Measurements from ENCODE around the gene C5. TPM values are rescaled to one million over a fixed set of nuclear protein-coding genes. Genes with fewer than 3 reads are reported as not detected.
"Not testable (repeated sequence)": the region's sequence is repeated elsewhere in the genome, so short reads cannot be mapped to it uniquely, and the experiment has no call there.

The C5 gene
- total RNA-seq, 2 experiments from 2014 or later = 0.89 to 1.3 TPM

GRCh38 chr9:121038804-121039203 lies 11.3 kb downstream of the C5 start:
- intact Hi-C loops (cut with DNase I, micrococcal nuclease) = no loop called here
- Histone ChIP-seq H3K27ac (ENCODE audit: low read depth in 1 of 2, low read length in 2 of 2) (no peak overlapping the region), H3K4me1 (ENCODE audit: insufficient read depth, low read length) (no peaks in the 10 kb centered on the region), H3K9me3 (ENCODE audit: control insufficient read depth in 1 of 2, insufficient read depth in 1 of 2, low read length in 2 of 2) (no peaks in the 10 kb centered on the region), H3K4me3 (ENCODE audit: low read length) (no peak overlapping the region), H3K27me3 (ENCODE audit: control insufficient read depth in 1 of 2, insufficient read depth in 2 of 2, low read length in 2 of 2) (no peaks in the 10 kb centered on the region), H3K36me3 (ENCODE audit: insufficient read depth, low read length) (no peaks in the 10 kb centered on the region)
- H3K4me1 Mint-ChIP-seq (ENCODE audit: low read depth) = no peaks in the 10 kb centered on the region
- TF ChIP-seq CTCF (IDR thresholded peaks at IDR 0.05) = no peak
- DNase-seq = no peak
- H3K36me3 Mint-ChIP-seq (ENCODE audit: low read depth) = no peaks in the 10 kb centered on the region
- H3K9me3 Mint-ChIP-seq = no peaks in the 10 kb centered on the region
- no peak overlapping the region for H3K4me3 Mint-ChIP-seq
- ChIA-PET CTCF (interaction anchor here (0.7 to 1.7 kb wide), 2 partner anchors 8 to 10 kb away, joined by 3 to 4 read pairs; no protein-coding TSS in a partner anchor), POLR2A (no interaction called here)
- no peak overlapping the region for H3K27ac Mint-ChIP-seq
- no peak for ATAC-seq (ENCODE audit: poor library complexity)
- no peaks in the 10 kb centered on the region for H3K27me3 Mint-ChIP-seq

GRCh38 chr9:121038362-121038761 lies 11.7 kb downstream of the C5 start:
- CTCF ChIA-PET = interaction anchor here (0.7 to 1.7 kb wide), 2 partner anchors 8 to 10 kb away, joined by 3 to 4 read pairs; no protein-coding TSS in a partner anchor
- no peaks in the 10 kb centered on the region for H3K36me3 ChIP-seq (ENCODE audit: insufficient read depth, low read length)

GRCh38 chr9:121035717-121036116 lies 14.4 kb downstream of the C5 start:
- H3K27me3 Mint-ChIP-seq; H3K4me3 ChIP-seq (ENCODE audit: low read length); H3K9me3 Mint-ChIP-seq; H3K9me3 ChIP-seq (ENCODE audit: control insufficient read depth in 1 of 2, insufficient read depth in 1 of 2, low read length in 2 of 2); DNase-seq; intact Hi-C loops (cut with DNase I, micrococcal nuclease); H3K27ac ChIP-seq (ENCODE audit: low read depth in 1 of 2, low read length in 2 of 2); H3K4me1 ChIP-seq (ENCODE audit: insufficient read depth, low read length); ATAC-seq (ENCODE audit: poor library complexity); H3K4me1 Mint-ChIP-seq (ENCODE audit: low read depth); H3K27ac Mint-ChIP-seq; H3K36me3 Mint-ChIP-seq (ENCODE audit: low read depth); H3K36me3 ChIP-seq (ENCODE audit: insufficient read depth, low read length); POLR2A ChIA-PET; H3K4me3 Mint-ChIP-seq; H3K27me3 ChIP-seq (ENCODE audit: control insufficient read depth in 1 of 2, insufficient read depth in 2 of 2, low read length in 2 of 2): not testable (repeated sequence)
- CTCF ChIA-PET = interaction anchor here (0.9 kb wide), 1 partner anchor 173 kb away, joined by 3 read pairs; no protein-coding TSS in a partner anchor

More at GRCh38 chr9:121038362-121038761, 11.7 kb downstream of the C5 start:
- no peak overlapping the region for H3K4me3 Mint-ChIP-seq
- Histone ChIP-seq H3K9me3 (ENCODE audit: control insufficient read depth in 1 of 2, insufficient read depth in 1 of 2, low read length in 2 of 2) (no peaks in the 10 kb centered on the region), H3K27me3 (ENCODE audit: control insufficient read depth in 1 of 2, insufficient read depth in 2 of 2, low read length in 2 of 2) (no peaks in the 10 kb centered on the region), H3K27ac (ENCODE audit: low read depth in 1 of 2, low read length in 2 of 2) (no peak overlapping the region), H3K4me3 (ENCODE audit: low read length) (no peak overlapping the region), H3K4me1 (ENCODE audit: insufficient read depth, low read length) (no peaks in the 10 kb centered on the region)
- no peaks in the 10 kb centered on the region for H3K4me1 Mint-ChIP-seq (ENCODE audit: low read depth)
- H3K27me3 Mint-ChIP-seq = no peaks in the 10 kb centered on the region
- H3K36me3 Mint-ChIP-seq (ENCODE audit: low read depth) = no peaks in the 10 kb centered on the region
- intact Hi-C loops (cut with DNase I, micrococcal nuclease) = no loop called here
- no peak for ATAC-seq (ENCODE audit: poor library complexity)
- no peak for TF ChIP-seq CTCF (IDR thresholded peaks at IDR 0.05)
- POLR2A ChIA-PET = interaction anchor here (0.6 kb wide), 1 partner anchor 426 kb away, joined by 4 read pairs; no protein-coding TSS in a partner anchor
- no peaks in the 10 kb centered on the region for H3K9me3 Mint-ChIP-seq
- H3K27ac Mint-ChIP-seq = no peak overlapping the region
- DNase-seq = no peak

- ChIA-PET CTCF (no interaction called here), POLR2A (interaction anchor here (0.6 kb wide), 1 partner anchor 107 kb away, joined by 3 read pairs; no protein-coding TSS in a partner anchor)
- no peak overlapping the region for H3K27ac ChIP-seq (ENCODE audit: low read depth in 1 of 2, low read length in 2 of 2)
- no peaks in the 10 kb centered on the region for H3K9me3 ChIP-seq (ENCODE audit: control insufficient read depth in 1 of 2, insufficient read depth in 1 of 2, low read length in 2 of 2)
- DNase-seq = no peak
- H3K4me3 Mint-ChIP-seq = no peak overlapping the region
- H3K36me3 ChIP-seq (ENCODE audit: insufficient read depth, low read length) = no peaks in the 10 kb centered on the region
- H3K4me1 Mint-ChIP-seq (ENCODE audit: low read depth) = no peaks in the 10 kb centered on the region
- H3K27me3 Mint-ChIP-seq = no peaks in the 10 kb centered on the region
- H3K9me3 Mint-ChIP-seq = no peaks in the 10 kb centered on the region
- no peak for TF ChIP-seq CTCF (IDR thresholded peaks at IDR 0.05)
- no peak overlapping the region for H3K27ac Mint-ChIP-seq
- H3K4me3 ChIP-seq (ENCODE audit: low read length) = no peak overlapping the region
- no peak for ATAC-seq (ENCODE audit: poor library complexity)
- no peaks in the 10 kb centered on the region for H3K36me3 Mint-ChIP-seq (ENCODE audit: low read depth)
- no peaks in the 10 kb centered on the region for H3K4me1 ChIP-seq (ENCODE audit: insufficient read depth, low read length)
- intact Hi-C loops (cut with DNase I, micrococcal nuclease) = no loop called here
- no peaks in the 10 kb centered on the region for H3K27me3 ChIP-seq (ENCODE audit: control insufficient read depth in 1 of 2, insufficient read depth in 2 of 2, low read length in 2 of 2)
Measured at GRCh38 chr9:121034529-121034928, 15.5 kb downstream of the C5 start.
